OCI-LY7 (cell line): ENCODE measurements around the gene COMMD9.

Experiments used
- EZH2phosphoT487 ChIP-seq: fragments of 200-600 bp; sonication (generic); IDR thresholded peaks from 2 replicates; pipeline ENCODE4 v1.6.1; 2018; ENCODE audit warnings: low read depth, borderline replicate concordance, mild to moderate bottlenecking, mixed run types, antibody characterized with exemption, low read length, moderate library complexity, mixed read lengths
- TF ChIP-seq, protein P1 (sequence below): fragments of 200-600 bp; sonication (generic); conservative IDR thresholded peaks from 2 replicates; pipeline ENCODE4 v1.5.1; 2014; ENCODE audit warnings: mild to moderate bottlenecking, antibody characterized with exemption, low read length, moderate library complexity, mixed read lengths

DNA sequence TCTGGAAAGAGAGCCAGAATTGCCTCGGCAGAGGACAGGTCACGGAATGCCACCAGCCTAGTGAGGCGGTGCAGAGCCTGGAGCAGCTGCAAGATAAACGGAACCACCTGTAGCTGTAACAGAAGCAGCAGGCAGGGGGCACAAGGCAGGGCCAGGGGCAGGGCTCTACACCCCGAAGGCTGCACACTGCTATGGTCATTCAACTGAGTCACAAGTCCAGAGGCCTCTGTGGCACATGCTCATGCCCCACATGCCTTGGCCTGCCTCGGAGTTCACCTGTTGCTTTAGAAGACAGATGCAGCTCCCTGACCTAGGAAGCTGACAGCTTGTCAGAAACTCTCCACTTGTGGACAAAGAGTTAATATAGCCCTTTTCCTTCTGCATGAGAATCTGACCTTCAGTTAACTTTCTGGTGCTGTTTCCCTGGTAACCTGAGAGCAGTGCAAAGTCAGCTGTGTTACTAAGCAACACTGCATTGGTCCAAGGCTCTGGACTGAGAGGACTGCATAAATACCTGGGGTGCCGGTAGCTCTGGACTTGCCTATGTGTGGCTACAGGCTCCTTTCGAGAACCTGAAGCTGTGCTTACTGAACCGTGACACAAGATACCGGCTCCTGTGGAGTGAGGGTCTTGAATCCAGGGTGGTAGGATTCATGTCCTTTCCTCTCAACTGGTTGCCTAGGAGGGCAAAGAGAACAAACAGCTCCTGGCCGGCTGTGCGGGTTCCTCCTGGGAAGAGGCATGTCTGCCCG, 10.5 kb downstream of the COMMD9 start:
- TF ChIP-seq, protein P1, sequence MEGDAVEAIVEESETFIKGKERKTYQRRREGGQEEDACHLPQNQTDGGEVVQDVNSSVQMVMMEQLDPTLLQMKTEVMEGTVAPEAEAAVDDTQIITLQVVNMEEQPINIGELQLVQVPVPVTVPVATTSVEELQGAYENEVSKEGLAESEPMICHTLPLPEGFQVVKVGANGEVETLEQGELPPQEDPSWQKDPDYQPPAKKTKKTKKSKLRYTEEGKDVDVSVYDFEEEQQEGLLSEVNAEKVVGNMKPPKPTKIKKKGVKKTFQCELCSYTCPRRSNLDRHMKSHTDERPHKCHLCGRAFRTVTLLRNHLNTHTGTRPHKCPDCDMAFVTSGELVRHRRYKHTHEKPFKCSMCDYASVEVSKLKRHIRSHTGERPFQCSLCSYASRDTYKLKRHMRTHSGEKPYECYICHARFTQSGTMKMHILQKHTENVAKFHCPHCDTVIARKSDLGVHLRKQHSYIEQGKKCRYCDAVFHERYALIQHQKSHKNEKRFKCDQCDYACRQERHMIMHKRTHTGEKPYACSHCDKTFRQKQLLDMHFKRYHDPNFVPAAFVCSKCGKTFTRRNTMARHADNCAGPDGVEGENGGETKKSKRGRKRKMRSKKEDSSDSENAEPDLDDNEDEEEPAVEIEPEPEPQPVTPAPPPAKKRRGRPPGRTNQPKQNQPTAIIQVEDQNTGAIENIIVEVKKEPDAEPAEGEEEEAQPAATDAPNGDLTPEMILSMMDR: no peak
- TF ChIP-seq EZH2phosphoT487: no peak
